NCI-H1105 treated with DMSO at 0.1 percent for 48 hours (cell line): Measurements from ENCODE around the gene NPSR1.
"Not testable (repeated sequence)": the region's sequence is repeated elsewhere in the genome, so short reads cannot be mapped to it uniquely, and the experiment has no call there.

Source experiments
- DNase-seq: peaks from one replicate; lab custom pipeline; 2025; lab: John Stamatoyannopoulos, UW

NPSR1 gene

GRCh38 chr7:34758111-34758601 is 100.1 kb downstream of the NPSR1 start:
- no peak for DNase-seq

- DNase-seq, result peak; percentile 61
Measured at GRCh38 chr7:34759477-34760125, 101.6 kb downstream of the NPSR1 start.

GRCh38 chr7:34760271-34760670 is 102.3 kb downstream of the NPSR1 start:
- no peak for DNase-seq

- DNase-seq, result no peak
Measured at GRCh38 chr7:34761206-34761605, 103.2 kb downstream of the NPSR1 start.

GRCh38 chr7:34761627-34762026 is 103.6 kb downstream of the NPSR1 start:
- DNase-seq, result no peak

GRCh38 chr7:34762764-34763163 is 104.7 kb downstream of the NPSR1 start:
- no peak for DNase-seq

GRCh38 chr7:34772296-34772938 is 114.4 kb downstream of the NPSR1 start:
- peak; percentile 5 for DNase-seq

- no peak for DNase-seq
Measured at GRCh38 chr7:34776748-34777358, 118.8 kb downstream of the NPSR1 start.

GRCh38 chr7:34780546-34780945 is 122.5 kb downstream of the NPSR1 start:
- DNase-seq, result no peak

- no peak for DNase-seq
Measured at GRCh38 chr7:34787586-34787985, 129.6 kb downstream of the NPSR1 start.

- DNase-seq, result peak; percentile 50
Measured at GRCh38 chr7:34806831-34807230, 148.8 kb downstream of the NPSR1 start.

- no peak for DNase-seq
Measured at GRCh38 chr7:34807548-34808340, 149.7 kb downstream of the NPSR1 start.

- DNase-seq, result not testable (repeated sequence)
Measured at GRCh38 chr7:34814203-34814842, 156.3 kb downstream of the NPSR1 start.

- DNase-seq, result no peak
Measured at GRCh38 chr7:34821932-34822558, 164.0 kb downstream of the NPSR1 start.

- peak; percentile 47 for DNase-seq
Measured at GRCh38 chr7:34823650-34824258, 165.7 kb downstream of the NPSR1 start.

- no peak for DNase-seq
Measured at GRCh38 chr7:34825221-34825620, 167.2 kb downstream of the NPSR1 start.

GRCh38 chr7:34830390-34830789 is 172.4 kb downstream of the NPSR1 start:
- no peak for DNase-seq

GRCh38 chr7:34831436-34831835 is 173.4 kb downstream of the NPSR1 start:
- peak; percentile 56 for DNase-seq

- no peak for DNase-seq
Measured at GRCh38 chr7:34832020-34832419, 174.0 kb downstream of the NPSR1 start.

GRCh38 chr7:34835901-34836600 is 178.0 kb downstream of the NPSR1 start:
- no peak for DNase-seq
